HG02973 (cell line): ENCODE data around the gene ABHD12B.

Experiments used
- ATAC-seq: cut with Tn5 transposase; IDR thresholded peaks from one replicate; pipeline ENCODE4 v1.9.1; 2021; ENCODE audit warnings: moderate library complexity; ENCODE audit not compliant: unreplicated experiment

Gene ABHD12B

GRCh38 chr14:50839048-50839447, 32.8 kb upstream of the ABHD12B start:
- no peak for ATAC-seq

- ATAC-seq, result no peak
Observed at GRCh38 chr14:50839691-50840090, 32.2 kb upstream of the ABHD12B start.

GRCh38 chr14:50844391-50844790, 27.5 kb upstream of the ABHD12B start:
- ATAC-seq, result no peak

DNA sequence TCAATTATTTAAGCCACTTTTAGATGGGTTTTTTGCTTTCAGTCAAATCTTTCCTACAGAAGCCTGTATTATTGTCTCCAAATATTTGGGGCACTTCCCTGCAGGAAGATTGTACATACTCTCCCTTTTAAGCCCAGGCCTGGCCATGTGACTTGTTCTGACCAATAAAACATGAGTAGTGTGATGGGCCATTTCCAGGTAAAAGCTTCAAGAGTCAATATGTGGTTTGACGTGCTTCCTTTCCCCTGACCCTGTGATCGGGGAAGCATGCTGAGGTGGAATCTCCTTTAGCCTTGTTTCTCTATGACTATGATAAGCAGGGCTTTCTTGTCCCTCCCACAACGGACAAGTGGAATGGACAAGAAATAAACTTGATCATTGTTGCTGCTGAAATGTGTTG, 26.7 kb upstream of the ABHD12B start:
- ATAC-seq, result no peak

DNA sequence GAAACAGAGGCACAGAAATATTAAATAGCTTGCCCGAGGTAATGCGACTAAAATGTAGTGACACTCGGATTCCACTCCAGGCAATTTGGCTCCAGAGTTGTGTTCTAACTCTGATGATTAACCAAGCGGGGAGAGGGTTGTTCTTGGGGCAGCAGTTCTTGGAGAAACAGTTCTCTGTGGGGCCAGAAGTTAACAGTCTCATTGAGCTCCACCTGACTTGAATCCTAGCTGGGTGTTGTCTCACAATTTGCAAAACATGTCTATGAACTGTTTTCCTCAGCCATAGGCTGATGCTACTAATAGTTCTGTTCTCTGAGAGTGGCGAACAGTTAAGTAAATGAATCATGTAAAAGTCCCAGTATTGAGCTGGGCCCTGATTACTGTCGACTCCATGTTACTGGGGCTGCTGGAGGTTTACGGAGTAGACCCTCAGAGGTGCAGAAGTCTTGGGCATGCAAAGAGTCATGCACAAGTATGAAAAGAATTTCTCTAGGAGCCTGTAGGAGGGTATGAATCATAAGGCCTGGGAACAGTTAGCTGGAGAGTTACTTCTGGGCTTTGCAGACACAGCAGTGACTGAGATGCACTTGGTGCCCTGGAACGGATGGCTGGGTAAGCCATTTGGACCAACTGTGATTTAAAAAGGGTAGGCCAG, 25.5 kb upstream of the ABHD12B start:
- no peak for ATAC-seq

GRCh38 chr14:50853891-50854290, 18.0 kb upstream of the ABHD12B start:
- ATAC-seq, result no peak

DNA sequence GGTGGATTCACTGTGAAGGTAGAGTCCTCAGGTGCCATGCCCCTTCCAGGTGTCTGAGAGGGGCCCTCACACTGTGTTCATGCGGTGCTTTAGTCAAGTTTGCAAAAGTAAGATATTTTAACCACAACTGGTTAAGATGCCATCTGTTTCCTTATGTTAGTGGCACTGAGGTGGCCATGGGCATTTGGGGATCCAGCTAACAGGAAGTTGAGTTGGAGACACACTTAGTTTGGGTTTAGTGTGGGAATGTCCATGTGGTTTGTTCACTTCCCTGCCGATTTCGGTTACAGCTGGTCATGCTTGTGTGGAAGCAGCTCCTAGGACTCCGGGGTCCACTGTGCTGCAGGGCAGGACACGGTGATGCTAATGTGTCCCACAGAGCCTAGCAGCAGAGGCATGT, 17.3 kb upstream of the ABHD12B start:
- no peak for ATAC-seq

GRCh38 chr14:50855558-50855957, 16.3 kb upstream of the ABHD12B start:
- no peak for ATAC-seq

DNA sequence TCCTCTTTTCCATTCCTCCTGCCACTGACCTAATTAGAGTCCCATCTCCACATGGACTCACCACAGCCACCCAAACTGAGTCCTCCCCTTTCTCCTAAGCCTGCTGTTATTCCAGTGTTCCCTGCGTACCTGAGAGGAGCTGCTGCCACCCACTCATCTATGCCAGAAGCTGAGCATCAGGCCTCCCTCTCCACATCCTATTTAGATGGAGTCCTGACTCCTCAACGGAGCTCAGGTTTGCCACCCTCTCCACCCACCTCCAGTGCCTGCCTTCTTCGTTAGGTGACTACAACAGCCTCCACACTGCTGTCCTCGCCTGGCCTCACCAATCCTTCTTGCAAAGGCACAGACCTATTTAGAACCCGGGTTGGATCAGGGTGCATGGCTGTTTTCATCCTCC, 15.2 kb upstream of the ABHD12B start:
- no peak for ATAC-seq

DNA sequence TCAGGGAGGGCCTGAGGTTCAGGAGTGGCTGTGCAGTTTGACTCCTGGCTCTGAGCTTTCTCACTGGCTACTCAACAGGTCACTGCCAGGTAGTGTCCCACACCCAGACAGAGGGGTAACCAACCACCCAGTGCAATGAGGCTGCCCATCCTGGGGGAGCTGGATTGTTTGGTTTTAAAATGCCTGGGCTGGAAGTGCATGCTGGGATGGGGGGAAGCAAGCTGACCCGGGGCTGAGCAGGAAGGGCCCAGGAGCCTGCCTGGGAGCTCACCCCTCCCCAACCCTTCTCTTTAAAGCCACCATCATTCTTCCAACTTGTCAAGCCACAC, 12.6 kb upstream of the ABHD12B start:
- no peak for ATAC-seq

GRCh38 chr14:50860478-50861086, 11.3 kb upstream of the ABHD12B start:
- ATAC-seq, result peak; percentile 56

- no peak for ATAC-seq
Observed at GRCh38 chr14:50862036-50862570, 9.8 kb upstream of the ABHD12B start.

DNA sequence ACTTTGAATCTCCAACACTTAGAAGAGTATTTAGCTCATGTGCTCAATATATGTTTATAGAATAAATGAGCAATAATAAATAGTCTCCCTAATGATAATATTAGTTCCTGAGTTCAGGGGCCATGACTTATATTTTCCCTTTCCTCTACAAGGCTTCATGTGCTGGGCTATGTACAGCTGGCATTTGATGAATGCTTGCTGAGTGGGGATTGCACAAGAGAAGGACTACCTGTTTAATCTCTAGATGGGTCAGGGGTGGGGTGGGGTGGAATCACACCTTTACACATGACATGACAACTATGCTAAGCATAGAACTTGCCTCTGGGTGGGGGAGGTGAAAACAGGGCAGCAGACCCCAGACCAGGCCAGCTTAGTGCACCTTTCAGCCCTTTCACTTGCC, 7.6 kb upstream of the ABHD12B start:
- ATAC-seq, result no peak

- ATAC-seq, result no peak
Observed at GRCh38 chr14:50864946-50865345, 6.9 kb upstream of the ABHD12B start.

DNA sequence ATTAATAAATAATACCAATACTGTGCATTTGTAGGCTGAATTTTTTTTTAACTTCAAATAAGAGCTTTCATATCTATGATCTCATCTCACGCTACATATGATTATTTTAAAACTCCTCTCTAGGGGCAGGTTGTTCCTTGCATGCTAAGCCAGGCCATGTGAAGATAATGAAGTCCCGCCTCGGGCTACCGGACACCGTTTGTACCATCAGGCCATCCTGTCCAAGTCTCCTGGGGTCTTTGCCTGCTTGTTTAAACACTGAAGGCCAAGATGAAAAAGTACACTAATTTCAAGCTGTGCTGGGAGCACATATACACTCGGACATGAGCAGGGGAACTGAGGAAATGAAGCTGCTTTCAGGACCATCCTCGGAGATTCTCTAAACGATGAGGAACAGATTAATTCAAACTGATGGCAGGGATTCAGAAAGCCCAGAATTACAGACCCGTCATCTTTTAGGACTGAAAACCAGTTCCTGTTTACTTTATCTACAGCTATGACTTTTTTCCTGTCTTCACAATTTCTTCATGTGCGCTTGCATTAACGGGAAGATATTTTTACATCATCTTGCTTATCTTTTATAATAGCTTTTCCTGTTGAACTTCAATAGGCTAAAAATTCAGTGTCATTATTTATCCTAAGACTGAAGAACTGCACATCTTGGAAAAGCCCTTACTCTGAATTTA, 6.3 kb upstream of the ABHD12B start:
- no peak for ATAC-seq

- ATAC-seq, result no peak
Observed at GRCh38 chr14:50871228-50871627, 625 bp upstream of the ABHD12B start.

GRCh38 chr14:50874757-50875156, 2.9 kb downstream of the ABHD12B start:
- no peak for ATAC-seq

DNA sequence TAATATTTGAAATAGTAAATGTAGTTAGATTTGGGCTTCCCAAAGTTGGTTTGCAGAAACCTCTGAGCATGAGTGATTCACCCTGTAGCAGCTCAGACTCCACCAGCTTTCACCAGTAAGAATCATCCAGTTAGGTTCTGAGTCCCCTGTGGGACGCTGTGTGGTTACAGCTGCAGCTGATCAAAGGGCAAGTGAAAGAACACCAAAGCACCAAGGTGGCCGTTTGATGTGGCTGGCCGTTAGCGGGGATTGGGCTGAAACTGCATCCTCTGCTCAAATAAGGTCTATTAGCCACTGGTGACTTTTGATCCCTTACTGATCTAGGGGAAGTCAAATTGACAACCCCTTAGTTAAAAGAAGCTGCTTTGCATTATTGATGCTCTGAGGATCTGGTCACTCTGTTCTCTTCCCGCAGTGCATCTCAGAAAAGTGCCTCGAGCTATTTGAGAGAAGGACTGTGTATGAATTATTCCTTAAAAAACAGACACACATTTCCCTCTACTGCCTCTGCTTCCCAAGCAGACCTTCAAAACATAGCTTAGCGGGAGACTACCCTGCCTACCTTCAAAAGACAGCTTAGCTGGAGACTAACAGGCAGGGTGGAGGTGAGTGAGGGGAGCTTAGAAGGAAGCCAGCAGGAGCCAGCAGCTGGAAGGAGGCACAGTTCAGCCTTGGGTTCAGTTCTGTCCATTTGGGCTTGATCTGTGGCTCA, 3.7 kb downstream of the ABHD12B start:
- peak; percentile 84 for ATAC-seq

DNA sequence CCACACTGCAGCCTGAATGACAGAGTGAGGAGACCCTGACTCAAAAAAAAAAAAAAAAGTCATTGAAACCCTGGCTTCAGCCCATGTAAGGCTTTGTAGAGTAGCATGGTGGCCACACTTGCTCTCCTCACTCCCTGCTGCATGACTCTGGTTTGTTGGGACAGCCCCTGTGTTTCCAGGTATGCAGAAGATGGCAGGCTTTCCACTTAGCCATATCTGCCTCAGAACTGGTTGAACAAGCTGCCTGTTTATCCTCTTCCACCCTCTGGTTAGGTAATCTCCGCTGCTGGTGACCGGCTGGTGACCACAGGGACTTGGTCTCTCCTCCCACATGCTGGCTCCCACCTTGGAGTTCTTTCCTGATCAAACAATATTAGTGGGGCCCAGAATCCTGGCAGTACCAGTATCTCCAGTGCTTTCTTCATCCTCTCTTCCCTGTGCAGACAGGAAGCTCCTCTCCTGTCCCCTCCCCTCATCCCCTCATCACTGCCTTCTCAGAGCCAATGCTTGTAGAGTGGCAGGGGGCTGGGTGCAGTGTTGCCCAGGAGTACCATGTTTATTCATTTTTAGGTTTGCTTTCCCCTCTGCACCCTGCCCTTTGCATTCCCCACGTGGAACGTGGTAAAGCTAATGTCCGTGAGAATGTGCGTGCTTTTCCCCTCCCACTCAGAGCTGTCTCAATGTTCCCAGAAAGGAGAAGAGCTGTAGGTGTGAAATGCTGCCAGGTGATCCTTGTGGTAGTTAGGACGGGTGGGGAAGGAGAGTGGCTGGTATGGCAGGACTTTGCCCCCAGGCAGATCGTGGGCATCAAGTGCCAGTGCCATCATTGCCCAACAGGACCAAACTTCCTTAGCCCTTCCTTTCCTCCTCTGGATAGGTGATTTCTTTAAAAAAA, 11.3 kb downstream of the ABHD12B start:
- no peak for ATAC-seq

- no peak for ATAC-seq
Observed at GRCh38 chr14:50883827-50884197, 12.0 kb downstream of the ABHD12B start.

DNA sequence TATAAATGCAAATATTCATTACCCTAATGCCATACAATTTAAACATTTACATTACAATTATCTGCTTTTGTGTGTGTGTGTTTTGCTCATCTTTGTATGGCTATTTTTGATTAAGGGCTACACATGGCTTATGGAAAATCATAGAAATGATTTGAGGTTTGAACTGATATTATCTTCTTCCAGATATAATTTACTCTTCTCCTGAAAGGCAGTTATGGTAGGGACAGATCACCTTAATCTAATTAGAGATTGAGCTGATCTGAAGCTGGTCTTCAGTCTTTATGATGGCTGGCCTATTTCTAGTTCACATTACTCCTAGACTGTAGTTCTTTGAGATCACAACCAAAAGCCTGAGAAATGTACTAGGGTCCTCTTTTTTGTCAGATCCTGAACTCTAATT, 15.6 kb downstream of the ABHD12B start:
- ATAC-seq, result no peak
